Breast epithelium (tissue), 3 donors: Measurements from ENCODE around the gene MYG1.

Source experiments
- CTCF ChIP-seq, 3 donors: fragments of 450-650 bp; IDR thresholded peaks; one replicate each; pipeline ENCODE4 v1.5.1; 2016 to 2017; ENCODE audit warnings: antibody characterized with exemption in 3 of 3, mild to moderate bottlenecking in 3 of 3, moderate library complexity in 3 of 3
- POLR2A ChIP-seq: fragments of 450-650 bp; IDR thresholded peaks from one replicate; pipeline ENCODE4 v1.6.1; 2016; ENCODE audit warnings: antibody characterized with exemption, mild to moderate bottlenecking, moderate library complexity
- POLR2AphosphoS5 ChIP-seq, 3 donors: sonication (generic); formaldehyde crosslinking; IDR thresholded peaks; one replicate each; pipeline ENCODE4 v1.6.1; 2017; ENCODE audit warnings: antibody characterized with exemption in 3 of 3

- TF ChIP-seq CTCF (IDR thresholded peaks at IDR 0.05) (no peak), POLR2A (no peak), POLR2AphosphoS5 (IDR thresholded peaks at IDR 0.05) (no peak)
Measured at GRCh38 chr12:53332744-53333143, 33.2 kb downstream of the MYG1 start.
